Suprapubic skin (tissue), 4 donors: Measurements from ENCODE around the gene NT5C1A.

Source experiments
- POLR2A ChIP-seq, 2 donors: fragments of 450-650 bp; IDR thresholded peaks; one replicate each; pipeline ENCODE4 v1.6.1; 2017; ENCODE audit warnings: antibody characterized with exemption in 2 of 2, mild to moderate bottlenecking in 2 of 2, moderate library complexity in 2 of 2
- POLR2AphosphoS5 ChIP-seq, 3 donors: sonication (generic); formaldehyde crosslinking; IDR thresholded peaks; one replicate each; pipeline ENCODE4 v1.6.1; 2017; ENCODE audit warnings: antibody characterized with exemption in 3 of 3
- TF ChIP-seq, protein P1 (sequence below), 2 donors: fragments of 200-600 bp in 1 of 2; fragments of 450-650 bp in 1 of 2; sonication (generic) in 1 of 2; IDR thresholded peaks; one replicate each; pipeline ENCODE4 v1.5.1; 2016 to 2019; ENCODE audit warnings: antibody characterized with exemption in 2 of 2, mild to moderate bottlenecking in 1 of 2, moderate library complexity in 1 of 2

DNA sequence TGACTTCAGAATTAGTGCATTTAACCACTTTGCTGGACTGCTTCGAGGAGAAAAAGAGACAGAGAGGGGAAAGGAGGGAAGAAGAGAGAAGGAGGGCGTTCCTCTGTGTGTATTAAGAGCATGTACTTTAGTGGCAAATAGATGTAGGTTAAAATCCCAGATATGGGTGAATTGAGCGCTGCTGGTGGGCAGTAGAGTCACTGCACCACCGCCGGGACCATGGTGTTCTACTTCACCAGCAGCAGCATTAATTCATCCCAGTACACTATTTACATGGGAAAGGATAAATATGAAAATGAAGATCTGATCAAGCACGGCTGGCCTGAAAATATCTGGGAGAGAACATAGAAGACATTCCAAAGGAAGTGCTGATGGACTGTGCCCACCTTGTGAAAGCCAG is 45.9 kb upstream of the NT5C1A start:
- TF ChIP-seq, protein P1, sequence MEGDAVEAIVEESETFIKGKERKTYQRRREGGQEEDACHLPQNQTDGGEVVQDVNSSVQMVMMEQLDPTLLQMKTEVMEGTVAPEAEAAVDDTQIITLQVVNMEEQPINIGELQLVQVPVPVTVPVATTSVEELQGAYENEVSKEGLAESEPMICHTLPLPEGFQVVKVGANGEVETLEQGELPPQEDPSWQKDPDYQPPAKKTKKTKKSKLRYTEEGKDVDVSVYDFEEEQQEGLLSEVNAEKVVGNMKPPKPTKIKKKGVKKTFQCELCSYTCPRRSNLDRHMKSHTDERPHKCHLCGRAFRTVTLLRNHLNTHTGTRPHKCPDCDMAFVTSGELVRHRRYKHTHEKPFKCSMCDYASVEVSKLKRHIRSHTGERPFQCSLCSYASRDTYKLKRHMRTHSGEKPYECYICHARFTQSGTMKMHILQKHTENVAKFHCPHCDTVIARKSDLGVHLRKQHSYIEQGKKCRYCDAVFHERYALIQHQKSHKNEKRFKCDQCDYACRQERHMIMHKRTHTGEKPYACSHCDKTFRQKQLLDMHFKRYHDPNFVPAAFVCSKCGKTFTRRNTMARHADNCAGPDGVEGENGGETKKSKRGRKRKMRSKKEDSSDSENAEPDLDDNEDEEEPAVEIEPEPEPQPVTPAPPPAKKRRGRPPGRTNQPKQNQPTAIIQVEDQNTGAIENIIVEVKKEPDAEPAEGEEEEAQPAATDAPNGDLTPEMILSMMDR (IDR thresholded peaks at IDR 0.05): no peak
- no peak for TF ChIP-seq POLR2A (IDR thresholded peaks at IDR 0.05)
- TF ChIP-seq POLR2AphosphoS5 (IDR thresholded peaks at IDR 0.05): no peak
